GM12801 (cell line): Measurements from ENCODE around the gene SSTR3.

Source experiments
- TF ChIP-seq, protein P1 (sequence below): IDR thresholded peaks from one replicate; pipeline ENCODE4 v1.5.1; 2011; ENCODE audit warnings: control low read depth; ENCODE audit not compliant: insufficient read length; ENCODE audit errors: extremely low read depth

Gene SSTR3

DNA sequence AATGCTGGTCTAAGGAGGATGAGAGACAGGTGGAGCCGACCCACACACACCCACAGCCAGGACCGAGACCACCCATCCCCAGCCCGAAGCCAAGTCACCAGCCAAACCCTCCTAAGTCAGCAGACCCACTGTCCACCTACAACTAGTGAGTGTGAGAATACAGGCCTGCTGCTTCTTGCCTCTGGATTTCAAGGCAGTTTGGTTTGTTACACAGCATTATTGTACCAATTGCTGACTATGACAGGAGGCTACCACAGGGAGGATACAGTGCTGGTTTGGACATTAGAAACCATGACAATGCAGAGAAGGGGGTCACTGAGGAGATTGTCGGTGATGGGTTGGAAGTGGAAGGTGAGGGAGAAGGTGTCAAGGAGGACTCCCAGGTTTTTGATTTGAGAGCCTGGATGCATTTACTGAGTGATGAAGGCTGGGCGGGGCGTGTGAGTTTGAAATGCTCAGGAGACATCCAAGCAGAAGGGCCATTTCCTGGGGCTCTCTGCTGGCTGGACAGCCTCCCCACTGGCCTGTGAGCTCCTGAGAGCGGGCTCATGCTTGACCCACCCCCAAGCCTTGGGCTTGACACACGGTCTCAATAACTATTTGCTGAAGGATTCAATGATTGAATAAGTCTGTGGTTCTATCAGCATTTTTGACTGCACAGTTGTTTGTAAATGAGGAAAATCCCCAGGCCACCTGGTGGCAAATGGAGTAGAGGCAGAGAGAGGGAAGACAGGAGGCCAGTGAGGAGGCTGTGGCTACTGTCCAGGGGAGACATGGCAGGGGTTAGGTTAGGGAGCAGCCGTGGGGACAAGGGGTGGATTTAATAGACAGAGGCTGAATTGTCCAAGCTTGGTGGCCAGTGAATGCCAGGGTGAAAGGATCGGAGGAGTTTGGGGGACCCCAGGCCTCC is 9.4 kb upstream of the SSTR3 start:
- TF ChIP-seq, protein P1, sequence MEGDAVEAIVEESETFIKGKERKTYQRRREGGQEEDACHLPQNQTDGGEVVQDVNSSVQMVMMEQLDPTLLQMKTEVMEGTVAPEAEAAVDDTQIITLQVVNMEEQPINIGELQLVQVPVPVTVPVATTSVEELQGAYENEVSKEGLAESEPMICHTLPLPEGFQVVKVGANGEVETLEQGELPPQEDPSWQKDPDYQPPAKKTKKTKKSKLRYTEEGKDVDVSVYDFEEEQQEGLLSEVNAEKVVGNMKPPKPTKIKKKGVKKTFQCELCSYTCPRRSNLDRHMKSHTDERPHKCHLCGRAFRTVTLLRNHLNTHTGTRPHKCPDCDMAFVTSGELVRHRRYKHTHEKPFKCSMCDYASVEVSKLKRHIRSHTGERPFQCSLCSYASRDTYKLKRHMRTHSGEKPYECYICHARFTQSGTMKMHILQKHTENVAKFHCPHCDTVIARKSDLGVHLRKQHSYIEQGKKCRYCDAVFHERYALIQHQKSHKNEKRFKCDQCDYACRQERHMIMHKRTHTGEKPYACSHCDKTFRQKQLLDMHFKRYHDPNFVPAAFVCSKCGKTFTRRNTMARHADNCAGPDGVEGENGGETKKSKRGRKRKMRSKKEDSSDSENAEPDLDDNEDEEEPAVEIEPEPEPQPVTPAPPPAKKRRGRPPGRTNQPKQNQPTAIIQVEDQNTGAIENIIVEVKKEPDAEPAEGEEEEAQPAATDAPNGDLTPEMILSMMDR, result no peak

DNA sequence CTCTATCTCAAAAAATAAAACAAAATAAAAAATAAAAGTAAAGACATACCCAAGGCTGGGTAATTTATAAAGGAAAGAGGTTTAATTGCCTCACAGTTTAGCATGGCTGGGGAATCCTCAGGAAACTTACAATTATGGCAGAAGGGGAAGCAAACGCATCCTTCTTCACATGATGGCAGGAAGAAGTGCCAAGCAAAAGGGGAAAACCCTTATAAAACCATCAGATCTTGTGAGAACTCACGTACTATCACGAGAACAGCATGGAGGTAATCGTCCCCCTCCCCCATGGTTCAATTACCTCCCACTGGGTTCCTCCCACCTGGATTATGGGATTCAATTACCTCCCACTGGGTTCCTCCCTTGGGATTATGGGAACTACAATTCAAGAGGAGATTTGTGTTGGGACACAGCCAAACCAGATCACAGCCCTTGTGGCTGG is 8.3 kb upstream of the SSTR3 start:
- TF ChIP-seq, protein P1, result no peak

DNA sequence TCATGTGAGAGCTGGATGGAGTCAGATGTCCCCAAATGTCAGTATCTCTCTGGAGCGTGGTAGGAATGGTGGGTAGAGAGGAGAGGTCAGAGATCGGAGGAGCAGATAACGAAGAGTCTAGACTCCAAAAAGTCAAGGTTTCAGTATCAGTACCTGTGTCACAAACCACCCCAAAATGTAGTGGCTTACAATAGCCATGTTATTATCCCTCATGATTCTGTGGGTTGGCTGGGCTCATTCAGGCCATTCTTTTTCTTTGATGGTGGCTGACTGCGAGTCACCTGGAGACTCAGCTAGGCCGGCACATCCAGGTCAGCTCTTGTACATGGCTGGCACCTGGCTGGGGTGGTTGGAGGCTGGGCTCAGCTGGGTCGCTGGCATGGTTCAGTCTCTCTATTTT is 7.3 kb upstream of the SSTR3 start:
- TF ChIP-seq, protein P1, result no peak

DNA sequence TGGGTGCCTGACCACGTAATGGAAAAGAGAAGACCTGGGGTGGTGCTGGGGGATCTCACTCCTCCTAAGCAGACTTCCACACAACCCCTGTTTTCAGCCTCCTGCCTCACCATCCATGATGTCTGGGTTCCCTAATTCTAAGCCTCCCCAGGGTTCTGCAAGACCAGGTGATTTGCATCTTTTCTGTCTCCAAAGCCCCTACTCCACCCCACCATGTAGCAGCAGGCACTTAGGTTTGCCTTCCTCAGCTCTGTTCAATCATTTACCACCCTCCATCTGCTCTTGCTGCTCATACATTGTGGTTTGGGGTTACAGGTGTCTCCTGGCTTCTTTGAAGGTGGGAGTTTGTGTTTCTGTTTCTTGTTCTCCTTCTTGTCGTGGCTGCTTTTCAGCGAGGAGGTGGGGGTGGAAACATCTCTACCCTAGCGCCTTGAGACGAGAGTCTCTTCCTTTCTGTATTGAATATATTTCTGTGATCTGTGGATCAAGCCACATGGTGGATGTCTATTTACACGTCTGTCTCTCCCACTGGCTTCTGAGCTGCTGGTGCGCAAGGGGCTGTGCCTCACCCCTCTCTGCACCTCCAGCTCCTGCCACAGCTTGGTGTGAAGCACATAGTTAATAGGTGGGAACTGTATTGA is 6.6 kb upstream of the SSTR3 start:
- TF ChIP-seq, protein P1, result no peak

DNA sequence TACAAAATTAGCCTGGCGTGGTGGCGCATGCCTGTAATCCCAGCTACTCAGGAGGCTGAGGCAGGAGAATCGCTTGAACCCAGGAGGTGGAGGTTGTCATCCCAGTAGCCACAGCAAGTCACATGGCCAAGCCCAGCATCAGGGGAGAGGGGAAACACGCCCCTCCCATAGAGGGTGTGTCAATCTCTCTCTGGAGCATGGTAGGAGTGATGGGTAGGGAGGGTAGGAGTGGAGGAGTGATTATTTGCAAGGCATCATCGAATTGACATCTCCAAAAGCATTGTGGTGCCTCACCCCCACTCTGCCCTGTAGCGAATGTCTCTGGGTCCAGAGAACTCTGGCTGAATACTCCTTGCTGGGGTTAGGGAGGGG is 6.1 kb upstream of the SSTR3 start:
- TF ChIP-seq, protein P1, result no peak

DNA sequence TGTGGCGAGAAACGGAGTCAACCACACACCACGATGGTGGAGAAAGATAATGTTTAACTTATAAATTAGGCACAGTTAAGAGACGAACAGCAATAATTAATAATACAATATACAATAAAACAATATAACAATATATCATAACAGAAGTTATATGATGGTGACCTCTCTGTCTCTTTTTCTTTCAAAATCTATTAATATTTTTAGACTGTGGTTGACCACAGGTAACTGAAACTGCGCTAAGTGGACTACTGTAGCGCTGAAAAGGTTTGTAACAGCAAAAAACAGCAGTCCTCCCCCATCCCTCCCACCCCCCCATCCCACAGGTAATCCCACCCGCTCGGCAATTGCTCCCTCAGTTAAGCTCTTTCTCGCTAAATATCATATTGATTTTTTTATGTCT is 3.6 kb upstream of the SSTR3 start:
- TF ChIP-seq, protein P1, result no peak

DNA sequence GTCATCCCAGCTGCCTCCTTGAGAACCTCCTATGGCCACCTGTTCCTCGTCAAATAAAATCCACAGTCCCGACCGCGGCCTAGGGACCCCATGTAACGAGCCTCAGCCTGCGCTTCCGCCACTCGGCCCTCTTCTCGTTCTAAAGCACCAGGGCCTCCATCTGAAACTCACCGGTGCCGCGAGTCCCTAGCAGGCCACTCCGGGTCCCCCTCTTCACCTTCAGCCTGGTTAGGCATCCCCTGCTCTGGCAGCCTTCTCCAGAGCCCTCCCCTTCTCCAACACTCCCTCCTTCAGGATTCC is 2.4 kb upstream of the SSTR3 start:
- TF ChIP-seq, protein P1, result no peak
